Panc1 (cell line): ENCODE measurements around the gene OR2V2.

Experiments used
- POLR2AphosphoS5 ChIP-seq: IDR thresholded peaks from 2 replicates; pipeline ENCODE4 v1.6.1; 2012; ENCODE audit warnings: mild to moderate bottlenecking, low read depth, low read length, moderate library complexity
- REST ChIP-seq, 2 experiments: IDR thresholded peaks; 2 replicates each; pipeline ENCODE4 v1.6.1; 2011 to 2012; ENCODE audit warnings: low read depth in 2 of 2, control low read depth in 1 of 2, low read length in 1 of 2, mild to moderate bottlenecking in 1 of 2, moderate library complexity in 1 of 2; ENCODE audit not compliant: insufficient read depth in 1 of 2
- SIN3A ChIP-seq: IDR thresholded peaks from 2 replicates; pipeline ENCODE4 v1.6.1; 2012; ENCODE audit warnings: low read depth, mild to moderate bottlenecking, low read length, moderate library complexity, borderline replicate concordance; ENCODE audit not compliant: insufficient read depth
- TF ChIP-seq, protein P1 (sequence below): fragments of 450-650 bp; IDR thresholded peaks from 2 replicates; pipeline ENCODE4 v1.5.1; 2017; ENCODE audit warnings: mild to moderate bottlenecking

GRCh38 chr5:181159286-181160151 lies 12.1 kb downstream of the OR2V2 start:
- TF ChIP-seq, protein P1, sequence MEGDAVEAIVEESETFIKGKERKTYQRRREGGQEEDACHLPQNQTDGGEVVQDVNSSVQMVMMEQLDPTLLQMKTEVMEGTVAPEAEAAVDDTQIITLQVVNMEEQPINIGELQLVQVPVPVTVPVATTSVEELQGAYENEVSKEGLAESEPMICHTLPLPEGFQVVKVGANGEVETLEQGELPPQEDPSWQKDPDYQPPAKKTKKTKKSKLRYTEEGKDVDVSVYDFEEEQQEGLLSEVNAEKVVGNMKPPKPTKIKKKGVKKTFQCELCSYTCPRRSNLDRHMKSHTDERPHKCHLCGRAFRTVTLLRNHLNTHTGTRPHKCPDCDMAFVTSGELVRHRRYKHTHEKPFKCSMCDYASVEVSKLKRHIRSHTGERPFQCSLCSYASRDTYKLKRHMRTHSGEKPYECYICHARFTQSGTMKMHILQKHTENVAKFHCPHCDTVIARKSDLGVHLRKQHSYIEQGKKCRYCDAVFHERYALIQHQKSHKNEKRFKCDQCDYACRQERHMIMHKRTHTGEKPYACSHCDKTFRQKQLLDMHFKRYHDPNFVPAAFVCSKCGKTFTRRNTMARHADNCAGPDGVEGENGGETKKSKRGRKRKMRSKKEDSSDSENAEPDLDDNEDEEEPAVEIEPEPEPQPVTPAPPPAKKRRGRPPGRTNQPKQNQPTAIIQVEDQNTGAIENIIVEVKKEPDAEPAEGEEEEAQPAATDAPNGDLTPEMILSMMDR = peak; percentile 94
- TF ChIP-seq POLR2AphosphoS5 (no peak; the same call in 1 of the 2 replicates), REST (IDR thresholded peaks at IDR 0.05; ENCODE audit: insufficient read depth in 1 of 2, low read depth in 2 of 2, low read length in 1 of 2) (0 out of 4 replicates have a peak, but pooled peaks of 1 of the 2 experiments have one; percentile 48), SIN3A (no peak)
